Measurements from ENCODE around the gene CEP164. TPM values are rescaled to one million over a fixed set of nuclear protein-coding genes. Genes with fewer than 3 reads are reported as not detected.
A peak's percentile ranks its signal among the peaks of the same experiment; 100 is the strongest.

CEP164 gene
- total and polyA plus RNA-seq, 10 of the 15 experiments (the other 5 are each of a cell fraction or from before 2014, with no cell fraction given) = 4.2 to 31.2 (median 20.2) TPM

GRCh38 chr11:117457835-117458234, 130.2 kb downstream of the CEP164 start:
- Histone ChIP-seq H3K36me3 (ENCODE audit: control insufficient read depth in 2 of 2, insufficient read depth in 2 of 2, low read length in 1 of 2) (no peaks in the 10 kb centered on the region), H2AFZ (ENCODE audit: control insufficient read depth, low read depth, low read length) (peak overlapping the region; percentile 20; the same call in 1 of the 2 replicates), H3K9me3 (replicated peaks; ENCODE audit: control insufficient read depth, insufficient read depth, low read length) (peaks cover 3% of the 10 kb centered on the region; the same call in 2 of the 3 replicates), H3K27ac (ENCODE audit: control insufficient read depth, insufficient read depth) (peak overlapping the region; percentile 57), H3K4me2 (ENCODE audit: control insufficient read depth, insufficient read depth) (peak overlapping the region; percentile 68), H3K9ac (ENCODE audit: control insufficient read depth, insufficient read depth, low read length) (peak overlapping the region; percentile 37; the same call in 1 of the 2 replicates), H4K20me1 (ENCODE audit: control insufficient read depth, insufficient read depth) (no peaks in the 10 kb centered on the region), H3K4me3 (peak overlapping the region; percentile 48; the same call in 1 of the 2 replicates), H3K27me3 (replicated peaks in 1 of 2; ENCODE audit: control insufficient read depth in 2 of 2, insufficient read depth in 2 of 2, low read length in 1 of 2) (no peaks in the 10 kb centered on the region), H3K79me2 (ENCODE audit: control insufficient read depth, insufficient read depth, low read length) (no peaks in the 10 kb centered on the region), H3K4me1 (ENCODE audit: control insufficient read depth, insufficient read depth, low read length) (peaks cover 48% of the 10 kb centered on the region)
- DNase-seq (ENCODE audit: low read depth, low spot score) = no peak
- TSS peak; percentile 80 for BruUV-seq (replicated peaks)
- 52% methylated on average over 9 of the region's 9 CpGs for WGBS (ENCODE audit: insufficient coverage, insufficient replicate concordance, low lambda C conversion rate, missing lambda C conversion rate)
- in situ Hi-C loops (cut with MboI) (no loop called here), intact Hi-C loops (cut with micrococcal nuclease; ENCODE audit: unreplicated experiment) (loop anchor here (1.0 kb wide), 1 partner anchor 357 kb away; no protein-coding TSS in a partner anchor)
- TF ChIP-seq HCFC1 (IDR thresholded peaks at IDR 0.05; ENCODE audit: low read length) = no peak
- TF ChIP-seq CTCF (IDR thresholded peaks at IDR 0.05 in 2 of 3, conservative IDR thresholded peaks at IDR 0.05 in 1 of 3; ENCODE audit: control insufficient read depth in 2 of 3, extremely low read depth in 1 of 3, insufficient read depth in 1 of 3, low read depth in 3 of 3, low read length in 3 of 3) = peak in 1 of 3 experiments; percentile 2; a peak in 1 of 6 replicates
- CTCF ChIA-PET = interaction anchor here (0.7 to 5.7 kb wide), 9 partner anchors 14 to 360 kb away, joined by 3 to 39 read pairs (median 5); no protein-coding TSS in a partner anchor
- FAIRE-seq = no peak
- SMC1A ChIA-PET (ENCODE audit: uncharacterized antibody, unreplicated experiment) = interaction anchor here (0.6 to 3.8 kb wide), 9 partner anchors 10 to 361 kb away, joined by 3 to 21 read pairs (median 3); no protein-coding TSS in a partner anchor
- ATAC-seq = peak; percentile 71
- RAD21 ChIA-PET (ENCODE audit: unreplicated experiment) = interaction anchor here (0.7 to 2.6 kb wide), 9 partner anchors 21 to 361 kb away, joined by 3 to 9 read pairs (median 4); no protein-coding TSS in a partner anchor
- POLR2A ChIA-PET = interaction anchor here (0.6 to 1.6 kb wide), 4 partner anchors 152 to 379 kb away, joined by 4 to 7 read pairs (median 6); no protein-coding TSS in a partner anchor

All from GM12878 (cell line).